HG02981 (cell line): ENCODE data around the gene F8.
"Not testable (repeated sequence)": the region's sequence is repeated elsewhere in the genome, so short reads cannot be mapped to it uniquely, and the experiment has no call there.

Source experiments
- ATAC-seq: cut with Tn5 transposase; IDR thresholded peaks from one replicate; pipeline ENCODE4 v1.9.1; 2021; ENCODE audit warnings: mild to moderate bottlenecking, moderate library complexity; ENCODE audit not compliant: unreplicated experiment

F8 gene

DNA sequence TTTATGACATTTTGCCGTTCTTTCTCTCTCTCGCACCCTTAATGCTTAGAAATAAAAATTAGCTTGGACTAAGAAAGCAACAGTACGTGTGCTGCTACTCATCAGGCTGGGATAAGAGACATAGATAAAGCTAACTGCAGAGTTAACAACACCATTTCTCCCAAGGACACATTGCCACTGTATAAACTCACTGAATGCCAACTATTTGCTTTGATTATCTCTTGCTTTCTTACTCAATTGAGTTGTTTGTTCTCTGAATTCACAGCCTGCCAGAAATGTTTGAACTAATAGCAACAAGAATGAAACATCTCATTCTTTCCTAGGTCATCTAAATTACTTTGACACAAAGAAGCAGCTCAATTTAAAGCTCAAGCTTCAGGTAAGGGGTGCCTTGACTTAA, 34.6 kb downstream of the F8 start:
- no peak for ATAC-seq

GRCh38 chrX:154986826-154987575, 35.5 kb downstream of the F8 start:
- no peak for ATAC-seq

- no peak for ATAC-seq
Measured at GRCh38 chrX:154981116-154981411, 41.5 kb downstream of the F8 start.

- peak; percentile 88 for ATAC-seq
Measured at GRCh38 chrX:154980330-154981115, 42.0 kb downstream of the F8 start.

- ATAC-seq = no peak
Measured at GRCh38 chrX:154979629-154980028, 42.9 kb downstream of the F8 start.

DNA sequence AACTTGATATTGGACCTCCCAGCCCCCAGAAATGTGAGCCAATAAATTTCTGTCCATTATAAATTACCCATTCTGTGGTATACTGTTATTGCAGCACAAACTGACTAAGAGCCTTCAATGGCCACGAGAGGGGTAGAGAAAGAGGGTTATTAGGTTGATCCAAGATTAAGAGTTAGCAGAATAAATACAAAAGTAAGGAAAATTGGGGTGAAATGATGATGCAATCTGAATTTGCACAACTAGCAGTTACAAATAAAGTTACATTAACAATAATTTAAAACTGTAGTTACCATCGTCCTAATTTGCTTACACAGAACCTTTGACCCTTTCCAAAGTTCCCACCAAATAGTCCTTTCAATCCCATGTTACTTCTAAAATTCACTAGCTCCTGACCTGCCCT, 54.2 kb downstream of the F8 start:
- no peak for ATAC-seq

DNA sequence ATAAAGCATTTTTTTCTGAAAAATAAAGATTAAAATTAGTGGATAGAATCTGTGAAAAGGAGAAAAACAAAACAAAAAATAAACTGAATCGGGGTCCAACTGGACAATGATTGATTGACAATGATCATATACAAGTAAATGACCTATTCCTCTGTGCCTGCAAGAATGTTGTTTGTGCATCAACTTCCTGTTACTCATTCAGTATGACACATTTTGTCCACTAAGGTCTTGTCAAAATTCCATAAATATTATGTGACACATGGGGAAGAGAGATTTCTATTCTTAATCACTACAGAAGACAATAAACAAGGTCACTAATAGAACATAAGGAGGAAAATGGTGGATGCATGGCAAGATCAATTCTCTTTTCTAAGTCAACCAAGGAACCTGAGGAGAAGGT, 54.9 kb downstream of the F8 start:
- ATAC-seq = no peak

GRCh38 chrX:154961947-154962346, 60.6 kb downstream of the F8 start:
- ATAC-seq = no peak

DNA sequence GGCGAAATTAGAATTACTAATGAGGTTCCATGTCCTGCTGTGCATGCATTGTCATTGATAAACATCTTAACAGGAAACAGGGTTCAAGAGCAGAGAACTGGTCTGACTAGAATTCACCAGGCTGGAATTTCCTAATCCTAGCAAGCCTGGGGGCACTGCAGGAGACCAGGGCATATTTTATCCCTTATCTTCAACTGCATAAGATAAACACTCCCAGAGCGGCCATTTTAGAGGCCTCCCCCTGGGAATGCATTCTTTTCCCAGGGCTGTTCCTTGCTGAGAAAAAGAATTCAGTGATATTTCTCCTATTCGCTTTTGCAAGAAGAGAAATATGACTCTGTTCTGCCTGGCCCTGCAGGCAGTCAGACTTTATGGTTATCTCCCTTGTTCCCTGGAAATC, 66.7 kb downstream of the F8 start:
- not testable (repeated sequence) for ATAC-seq

GRCh38 chrX:154939265-154939664, 83.3 kb downstream of the F8 start:
- not testable (repeated sequence) for ATAC-seq

DNA sequence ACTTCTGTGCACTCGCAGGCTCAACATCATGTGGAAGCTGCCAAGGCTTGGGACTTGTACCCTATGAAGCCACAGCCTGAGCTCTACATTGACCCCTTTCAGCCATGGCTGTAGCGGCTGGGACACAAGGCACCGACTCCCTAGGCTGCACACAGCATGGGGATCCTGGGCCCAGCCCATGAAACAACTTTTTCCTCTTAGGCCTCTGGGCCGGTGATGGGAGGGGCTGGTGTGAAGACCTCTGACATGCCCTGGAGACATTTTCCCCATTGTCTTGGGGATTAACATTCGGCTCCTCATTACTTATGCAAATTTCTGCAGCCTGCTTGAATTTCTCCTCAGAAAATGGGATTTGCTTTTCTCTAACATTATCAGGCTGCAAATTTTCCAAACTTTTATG, 97.8 kb downstream of the F8 start:
- ATAC-seq = not testable (repeated sequence)

- ATAC-seq = no peak
Measured at GRCh38 chrX:154918060-154918483, 104.5 kb downstream of the F8 start.

- no peak for ATAC-seq
Measured at GRCh38 chrX:154914052-154914451, 108.5 kb downstream of the F8 start.

GRCh38 chrX:154910528-154910927, 112.0 kb downstream of the F8 start:
- ATAC-seq = not testable (repeated sequence)

DNA sequence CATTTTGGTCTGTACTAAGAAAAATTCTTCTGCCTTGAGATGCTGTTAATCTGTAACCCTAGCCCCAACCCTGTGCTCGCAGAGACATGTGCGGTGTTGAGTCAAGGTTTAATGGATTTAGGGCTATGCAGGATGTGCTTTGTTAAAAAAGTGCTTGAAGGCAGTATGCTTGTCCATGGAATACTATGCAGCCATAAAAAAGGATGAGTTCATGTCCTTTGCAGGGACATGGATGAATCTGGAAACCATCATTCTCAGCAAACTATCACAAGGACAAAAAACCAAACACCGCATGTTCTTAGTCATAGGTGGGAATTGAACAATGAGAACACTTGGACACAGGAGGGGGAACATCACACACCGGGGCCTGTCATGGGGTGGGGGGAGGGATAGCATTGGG, 112.5 kb downstream of the F8 start:
- not testable (repeated sequence) for ATAC-seq

DNA sequence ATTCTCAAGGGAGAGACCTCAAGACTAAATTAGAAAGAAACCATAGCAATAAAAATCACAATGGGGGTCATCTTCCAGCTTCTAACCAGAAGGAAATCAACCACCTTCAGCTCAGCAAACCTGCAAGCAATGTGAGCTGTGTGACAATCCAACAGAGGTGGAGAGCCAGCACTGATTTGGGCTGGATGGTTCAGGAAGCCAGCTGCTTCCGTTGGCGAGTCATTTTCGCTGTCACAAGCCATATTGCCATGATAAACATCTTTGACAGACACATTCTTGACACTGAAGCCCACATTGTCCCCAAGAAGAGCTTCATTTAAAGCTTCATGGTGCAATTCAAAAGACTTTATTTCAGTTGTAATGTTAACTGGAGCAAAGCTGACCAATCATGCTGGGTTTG, 113.7 kb downstream of the F8 start:
- no peak for ATAC-seq

DNA sequence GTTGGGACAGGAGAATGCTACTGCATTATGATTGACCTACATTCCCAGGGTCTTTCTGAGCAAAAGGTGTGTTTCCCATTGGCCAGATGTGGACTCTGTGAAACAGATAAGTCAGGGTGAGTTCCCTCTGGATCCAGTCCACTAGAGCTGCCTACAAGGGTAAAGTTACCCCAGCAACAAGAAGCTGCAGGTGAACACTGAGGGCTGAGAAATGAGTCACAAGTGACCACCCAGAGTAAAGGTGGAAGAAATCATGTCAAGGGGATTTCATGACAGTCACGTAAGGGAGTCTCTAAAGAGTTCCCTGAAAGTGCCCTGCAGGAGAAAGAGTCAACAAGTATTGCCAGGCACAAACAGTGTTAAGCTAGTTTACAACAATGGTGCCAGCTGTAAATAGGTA, 120.1 kb downstream of the F8 start:
- no peak for ATAC-seq

GRCh38 chrX:154900323-154900722, 122.2 kb downstream of the F8 start:
- no peak for ATAC-seq

DNA sequence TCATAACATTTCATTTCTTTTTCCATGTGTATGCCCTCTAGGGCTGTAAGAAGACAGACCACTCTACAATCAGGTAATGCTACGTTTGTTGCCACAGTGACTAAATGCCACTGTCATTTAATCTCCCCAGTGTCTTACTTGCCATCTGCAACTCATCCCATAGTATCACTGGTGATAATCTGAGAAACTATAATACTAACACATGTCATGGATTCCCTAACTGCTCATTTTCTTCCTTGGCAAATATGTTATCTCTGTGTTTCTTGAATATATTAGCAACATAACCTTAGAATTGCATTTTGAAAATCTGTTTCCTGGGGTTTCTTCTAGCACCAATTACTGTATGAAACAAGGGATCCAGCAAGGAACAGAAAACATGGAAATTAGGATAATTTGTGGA, 130.2 kb downstream of the F8 start:
- ATAC-seq = no peak

DNA sequence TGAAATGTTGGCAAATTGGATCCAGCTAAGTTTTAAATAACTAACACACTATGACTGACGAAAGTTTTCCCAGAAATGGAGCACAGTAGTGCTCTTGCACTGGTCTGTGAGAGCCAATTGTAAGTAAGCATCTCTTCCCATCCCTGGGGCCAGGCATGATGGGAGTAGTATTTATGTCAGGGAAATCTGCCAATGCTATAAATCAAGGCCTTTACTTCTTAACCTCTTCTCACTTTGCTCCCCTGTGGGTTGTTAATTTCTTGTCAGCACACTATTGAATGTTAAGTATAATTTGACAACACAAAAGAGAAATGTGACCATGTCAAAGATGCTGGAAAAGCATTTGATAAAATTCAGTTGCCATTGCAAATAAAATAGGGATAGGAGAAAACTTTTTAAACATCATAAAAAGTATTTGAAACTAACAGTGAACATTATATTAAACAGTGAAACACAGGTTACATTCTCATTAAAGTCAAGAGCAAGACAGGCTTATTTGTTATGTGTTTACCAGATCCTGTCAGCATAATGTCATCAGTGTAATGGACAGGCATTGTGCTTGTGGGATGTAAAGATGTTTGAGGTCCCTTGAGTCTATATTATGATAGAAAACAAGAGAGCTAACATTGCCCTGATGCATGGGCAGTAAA, 131.4 kb downstream of the F8 start:
- ATAC-seq = no peak

DNA sequence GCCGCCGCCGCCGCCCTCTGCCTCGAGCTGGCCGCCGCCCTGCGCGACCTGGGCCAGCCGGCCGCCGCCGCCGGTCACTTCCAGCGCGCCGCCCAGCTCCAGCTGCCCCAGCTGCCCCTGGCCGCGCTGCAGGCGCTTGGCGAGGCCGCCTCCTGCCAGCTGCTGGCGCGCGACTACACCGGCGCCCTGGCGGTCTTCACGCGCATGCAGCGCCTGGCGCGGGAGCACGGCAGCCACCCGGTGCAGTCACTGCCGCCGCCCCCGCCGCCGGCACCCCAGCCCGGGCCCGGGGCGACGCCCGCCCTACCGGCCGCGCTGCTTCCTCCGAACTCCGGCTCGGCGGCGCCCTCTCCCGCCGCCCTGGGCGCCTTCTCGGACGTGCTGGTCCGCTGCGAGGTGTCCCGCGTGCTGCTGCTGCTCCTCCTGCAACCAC, 135.7 kb downstream of the F8 start:
- peak; percentile 51 for ATAC-seq
